Spleen (tissue), 7 donors: ENCODE data around the gene CACNA1H.

Experiments
- CTCF ChIP-seq, 11 experiments: fragments of 200-600 bp in 7 of 11; fragments of 450-650 bp in 4 of 11; sonication (generic) in 4 of 11; IDR thresholded peaks in 8 of 11; conservative IDR thresholded peaks in 3 of 11; 1 replicate in 7 of 11; 2 replicates in 4 of 11; pipeline versions ENCODE4 v1.4.0 to v1.8.0; 2016 to 2021; ENCODE audit warnings: antibody characterized with exemption in 11 of 11, inconsistent platforms in 4 of 11, mild to moderate bottlenecking in 1 of 11
- POLR2A ChIP-seq, 3 donors: fragments of 450-650 bp; IDR thresholded peaks; one replicate each; pipeline ENCODE4 v1.5.1; 2017; ENCODE audit warnings: antibody characterized with exemption in 3 of 3, mild to moderate bottlenecking in 1 of 3
- donor health status: DM: no; HTN: no; CAD: no; lungs with moderate emphysema.
- donor health status: DM: no; HTN: no; CAD: no.
- donor health status: DM: no; HTN: no; CAD: no.

DNA sequence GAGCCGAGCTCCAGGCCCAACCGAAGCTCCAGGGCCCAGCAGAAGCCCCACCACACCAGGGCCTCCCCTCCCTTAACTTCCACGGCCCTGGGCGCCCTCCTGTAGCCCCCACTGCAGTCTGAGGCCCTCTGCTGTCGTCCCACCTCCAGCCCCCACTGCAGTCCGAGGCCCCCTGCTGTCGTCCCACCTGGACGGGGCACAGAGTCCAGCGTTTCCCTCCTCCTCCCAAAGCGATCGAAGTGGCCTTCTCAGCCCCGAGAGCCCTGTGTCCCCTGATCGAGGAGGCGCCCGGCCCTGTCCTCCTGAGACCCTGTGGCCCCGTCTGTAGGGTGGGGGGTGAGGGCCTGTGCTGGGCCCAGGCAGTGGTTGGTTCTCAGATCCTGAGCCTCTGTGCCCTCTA lies 25.8 kb upstream of the CACNA1H start:
- TF ChIP-seq CTCF (IDR thresholded peaks at IDR 0.05 in 8 of 11, conservative IDR thresholded peaks at IDR 0.05 in 3 of 11), result no peak
- TF ChIP-seq POLR2A (IDR thresholded peaks at IDR 0.05), result no peak
